Smooth muscle cell (in vitro differentiated cells): ENCODE data around the gene HABP2. TPM values are rescaled to one million over a fixed set of nuclear protein-coding genes. Genes with fewer than 3 reads are reported as not detected.

Source experiments
- DNase-seq: peaks from one replicate; lab custom pipeline; 2025; ENCODE audit not compliant: unreplicated experiment; lab: John Stamatoyannopoulos, UW
- H2AFZ ChIP-seq: fragments of 200-600 bp; sonication (generic); 2 replicates; pipeline ENCODE4 v1.6.0; 2016; ENCODE audit warnings: antibody characterized with exemption, low read depth, mild to moderate bottlenecking
- H3F3A ChIP-seq: fragments of 200-600 bp; sonication (generic); 2 replicates; pipeline ENCODE4 v1.6.0; 2017; ENCODE audit warnings: antibody characterized with exemption, low read depth
- H3K27ac ChIP-seq: fragments of 200-600 bp; sonication (generic); 2 replicates; pipeline ENCODE4 v1.5.1; 2016; ENCODE audit warnings: low read depth, mild to moderate bottlenecking
- H3K27me3 ChIP-seq: fragments of 200-600 bp; sonication (generic); 2 replicates; pipeline ENCODE4 v1.6.1; 2016; ENCODE audit warnings: low read depth, mild to moderate bottlenecking
- H3K36me3 ChIP-seq: fragments of 200-600 bp; sonication (generic); 2 replicates; pipeline ENCODE4 v1.5.1; 2016; ENCODE audit warnings: low read depth
- H3K4me1 ChIP-seq: fragments of 200-600 bp; sonication (generic); 2 replicates; pipeline ENCODE4 v1.5.1; 2016; ENCODE audit warnings: low read depth
- H3K4me2 ChIP-seq: fragments of 200-600 bp; sonication (generic); 2 replicates; pipeline ENCODE4 v1.6.0; 2016; ENCODE audit warnings: mild to moderate bottlenecking
- H3K4me3 ChIP-seq: fragments of 200-600 bp; sonication (generic); 2 replicates; pipeline ENCODE4 v1.5.1; 2016; ENCODE audit warnings: mild to moderate bottlenecking
- H3K79me2 ChIP-seq: fragments of 200-600 bp; sonication (generic); 2 replicates; pipeline ENCODE4 v1.6.0; 2016; ENCODE audit warnings: low read depth, mild to moderate bottlenecking
- H3K9ac ChIP-seq: fragments of 200-600 bp; sonication (generic); 2 replicates; pipeline ENCODE4 v1.6.0; 2016; ENCODE audit warnings: low read depth
- H3K9me3 ChIP-seq: fragments of 200-600 bp; sonication (generic); replicated peaks from 2 replicates; pipeline ENCODE4 v1.5.1; 2016; ENCODE audit warnings: low read depth
- H4K20me1 ChIP-seq: fragments of 200-600 bp; sonication (generic); 2 replicates; pipeline ENCODE4 v1.6.0; 2016; ENCODE audit warnings: low read depth
- CTCF ChIP-seq: fragments of 200-600 bp; sonication (generic); IDR thresholded peaks from 2 replicates; pipeline ENCODE4 v1.5.1; 2017; ENCODE audit warnings: borderline replicate concordance, mild to moderate bottlenecking, antibody characterized with exemption; ENCODE audit not compliant: insufficient read depth, poor library complexity, severe bottlenecking
- WGBS: methylation state at CpG from one replicate; pipeline ENCODE4 v1.1.7; 2016; ENCODE audit warnings: low lambda C conversion rate; 5-methylcytosine and 5-hydroxymethylcytosine counted together
- polyA plus RNA-seq: library from polyadenylated mRNA; unstranded; fragments of >200 nt; fragmentation: Nextera tagmentation; extraction: Ambion mirVana; gene quantifications from 2 replicates; pipeline ENCODE4 v1.2.1, GENCODE V29; 2016
- total RNA-seq: library from RNA; depleted of rRNA; stranded (reverse); fragments of >200 nt; gene quantifications from 2 replicates; pipeline ENCODE4 v1.2.3, GENCODE V29; 2014

Gene HABP2
- total and polyA plus RNA-seq, 2 experiments from 2014 or later = 0.05 TPM; not detected in 1

- TF ChIP-seq CTCF = no peak
These were observed 64.2 kb downstream of the HABP2 start for GRCh38 chr10:113617086-113617485.

DNA sequence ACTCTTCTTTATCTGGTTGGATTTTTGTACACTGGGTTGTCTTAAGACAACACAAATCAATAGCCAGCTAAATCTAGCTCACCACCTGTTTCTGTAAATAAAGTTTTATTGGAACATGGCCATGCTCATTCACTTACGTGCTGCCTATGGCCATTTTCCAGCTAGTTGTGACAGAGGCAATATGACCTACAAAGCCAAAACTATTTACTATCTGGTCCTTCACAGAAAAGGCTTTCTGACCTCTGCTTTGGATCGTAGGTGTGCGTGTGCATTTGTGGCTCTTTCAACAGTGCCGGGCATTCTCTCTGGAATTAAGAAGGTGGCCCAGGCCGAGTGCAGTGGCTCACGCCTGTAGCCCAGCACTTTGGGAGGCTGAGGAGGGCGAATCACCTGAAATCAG, 65.5 kb downstream of the HABP2 start:
- no peak overlapping the region for H3K4me3 ChIP-seq
- H3K27ac ChIP-seq = no peak overlapping the region
- no peaks in the 10 kb centered on the region for H3F3A ChIP-seq
- no peaks in the 10 kb centered on the region for H4K20me1 ChIP-seq
- H3K79me2 ChIP-seq = no peaks in the 10 kb centered on the region
- peaks cover 15% of the 10 kb centered on the region for H3K4me1 ChIP-seq
- no peak overlapping the region for H3K9ac ChIP-seq
- H3K4me2 ChIP-seq = no peak overlapping the region
- 93% methylated on average over 7 of the region's 7 CpGs for WGBS
- TF ChIP-seq CTCF = no peak
- no peaks in the 10 kb centered on the region for H3K36me3 ChIP-seq
- H3K27me3 ChIP-seq = peaks cover 74% of the 10 kb centered on the region
- no peak overlapping the region for H2AFZ ChIP-seq
- DNase-seq = no peak
- no peaks in the 10 kb centered on the region for H3K9me3 ChIP-seq

More at GRCh38 chr10:113617086-113617485, 64.2 kb downstream of the HABP2 start:
- no peak overlapping the region for H3K4me3 ChIP-seq
- no peak overlapping the region for H3K27ac ChIP-seq
- H4K20me1 ChIP-seq = no peaks in the 10 kb centered on the region
- peaks cover 62% of the 10 kb centered on the region for H3K27me3 ChIP-seq
- H3K36me3 ChIP-seq = no peaks in the 10 kb centered on the region
- WGBS = 20% methylated on average over 7 of the region's 7 CpGs
- DNase-seq = no peak
- no peaks in the 10 kb centered on the region for H3K9me3 ChIP-seq
- no peaks in the 10 kb centered on the region for H3F3A ChIP-seq
- H3K79me2 ChIP-seq = no peaks in the 10 kb centered on the region
- H3K9ac ChIP-seq = no peak overlapping the region
- H3K4me1 ChIP-seq = peaks cover 15% of the 10 kb centered on the region
- no peak overlapping the region for H2AFZ ChIP-seq
- H3K4me2 ChIP-seq = no peak overlapping the region

DNA sequence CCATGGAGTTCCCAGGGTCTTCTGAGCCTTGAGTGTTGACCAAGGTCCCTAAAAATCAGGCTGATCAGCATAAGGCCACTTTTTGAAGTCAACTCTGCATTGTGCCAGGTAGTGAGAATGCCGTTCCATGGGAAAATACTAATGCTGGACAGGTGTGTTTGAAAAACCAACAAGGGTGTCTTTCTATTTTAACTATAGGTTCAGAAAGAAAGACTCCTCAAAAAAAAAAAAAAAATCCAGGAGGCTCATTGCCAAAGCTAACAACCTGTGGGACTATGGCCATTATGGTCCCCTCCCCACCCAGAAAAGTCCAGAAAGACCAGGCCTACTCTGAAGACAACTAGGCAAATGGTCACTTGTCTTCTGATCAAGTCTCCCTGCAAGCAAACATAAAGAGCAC, 66.5 kb downstream of the HABP2 start:
- DNase-seq = no peak
- H4K20me1 ChIP-seq = no peaks in the 10 kb centered on the region
- no peak overlapping the region for H3K27ac ChIP-seq
- TF ChIP-seq CTCF = no peak
- no peak overlapping the region for H3K9ac ChIP-seq
- no peaks in the 10 kb centered on the region for H3F3A ChIP-seq
- no peaks in the 10 kb centered on the region for H3K9me3 ChIP-seq
- WGBS = 93% methylated on average over 1 of the region's 1 CpG
- H3K4me2 ChIP-seq = no peak overlapping the region
- H2AFZ ChIP-seq = no peak overlapping the region
- H3K27me3 ChIP-seq = peaks cover 74% of the 10 kb centered on the region
- no peaks in the 10 kb centered on the region for H3K36me3 ChIP-seq
- no peaks in the 10 kb centered on the region for H3K79me2 ChIP-seq
- no peak overlapping the region for H3K4me3 ChIP-seq
- peaks cover 15% of the 10 kb centered on the region for H3K4me1 ChIP-seq

GRCh38 chr10:113620511-113620910, 67.7 kb downstream of the HABP2 start:
- no peaks in the 10 kb centered on the region for H4K20me1 ChIP-seq
- WGBS = 84% methylated on average over 8 of the region's 8 CpGs
- no peak overlapping the region for H3K9ac ChIP-seq
- H3K4me2 ChIP-seq = no peak overlapping the region
- H3F3A ChIP-seq = no peaks in the 10 kb centered on the region
- no peaks in the 10 kb centered on the region for H3K9me3 ChIP-seq
- peaks cover 65% of the 10 kb centered on the region for H3K27me3 ChIP-seq
- H3K79me2 ChIP-seq = no peaks in the 10 kb centered on the region
- H3K36me3 ChIP-seq = no peaks in the 10 kb centered on the region
- H3K4me1 ChIP-seq = peaks cover 15% of the 10 kb centered on the region
- no peak for TF ChIP-seq CTCF
- no peak overlapping the region for H3K4me3 ChIP-seq
- H2AFZ ChIP-seq = no peak overlapping the region
- no peak for DNase-seq
- H3K27ac ChIP-seq = no peak overlapping the region
